ENCODE results near the gene LIME1.

Gene LIME1

GRCh38 chr20:63697357-63697867, 39.1 kb upstream of the LIME1 start:
- DNase-seq, result no peak

GRCh38 chr20:63697868-63698545, 38.5 kb upstream of the LIME1 start:
- DNase-seq, result no peak

GRCh38 chr20:63698739-63699465, 37.6 kb upstream of the LIME1 start:
- DNase-seq, result no peak

GRCh38 chr20:63699466-63700198, 36.8 kb upstream of the LIME1 start:
- no peak for DNase-seq

GRCh38 chr20:63700199-63701050, 36.0 kb upstream of the LIME1 start:
- DNase-seq, result no peak

GRCh38 chr20:63701051-63701328, 35.5 kb upstream of the LIME1 start:
- DNase-seq, result no peak

- no peak for DNase-seq
Measured at GRCh38 chr20:63701329-63702035, 35.0 kb upstream of the LIME1 start.

- DNase-seq, result no peak
Measured at GRCh38 chr20:63702036-63702665, 34.3 kb upstream of the LIME1 start.

GRCh38 chr20:63702751-63703470, 33.6 kb upstream of the LIME1 start:
- no peak for DNase-seq

GRCh38 chr20:63703471-63703975, 32.9 kb upstream of the LIME1 start:
- no peak for DNase-seq

- DNase-seq, result no peak
Measured at GRCh38 chr20:63703976-63704748, 32.3 kb upstream of the LIME1 start.

- no peak for DNase-seq
Measured at GRCh38 chr20:63704749-63705117, 31.7 kb upstream of the LIME1 start.

GRCh38 chr20:63705232-63706026, 31.0 kb upstream of the LIME1 start:
- no peak for DNase-seq

GRCh38 chr20:63706027-63706695, 30.3 kb upstream of the LIME1 start:
- DNase-seq, result no peak

- peak; percentile 14 for DNase-seq
Measured at GRCh38 chr20:63706852-63707557, 29.5 kb upstream of the LIME1 start.

- DNase-seq, result peak; percentile 79
Measured at GRCh38 chr20:63707558-63708300, 28.7 kb upstream of the LIME1 start, which contains the start of the genes ARFRP1 and ZGPAT. ARFRP1 (minus strand) TSS chr20:63707976; CDS start chr20:63707091, 885 bp downstream. ZGPAT (plus strand) TSS chr20:63708039; CDS start chr20:63708581, 542 bp downstream.
